HCT116 (cell line): Measurements from ENCODE around the gene CD1B. TPM values are rescaled to one million over a fixed set of nuclear protein-coding genes. Genes with fewer than 3 reads are reported as not detected.

Experiments
- ATAC-seq: fragments of 200-7000 bp; cut with Tn5 transposase; 2 replicates; pipeline ENCODE4 v1.9.1; 2020; ENCODE audit warnings: mild to moderate bottlenecking, moderate library complexity
- BruUV-seq: library from RNA; stranded (reverse); fragments of 400-500 nt; replicated peaks from 2 replicates; lab custom pipeline; 2021; lab: Mats Ljungman, UMichigan
- CTCF ChIA-PET: fragments of 300-600 bp; sonication (Branson Sonifier 250); formaldehyde crosslinking; loops from one replicate; lab custom pipeline; 2021; ENCODE audit warnings: antibody characterized with exemption; lab: Charles Lee
- POLR2A ChIA-PET: fragments of 300-600, 350-600 bp; sonication (Branson Sonifier 250); formaldehyde crosslinking; loops from one replicate; lab custom pipeline; 2021; ENCODE audit warnings: antibody characterized with exemption; lab: Charles Lee
- RAD21 ChIA-PET, 2 experiments: fragments of 300-600 bp; sonication (Branson Sonifier 250); formaldehyde crosslinking; loops; one replicate each; lab custom pipeline; 2023; ENCODE audit warnings: low total read pairs in 2 of 2; ENCODE audit not compliant: uncharacterized antibody in 2 of 2, unreplicated experiment in 2 of 2, low non-redundant PET in 1 of 2; lab: Charles Lee
- DNase-seq: peaks from one replicate; pipeline ENCODE4 v3.0.0-alpha.2; 2010; ENCODE audit warnings: low read depth, low spot score
- H2AFZ ChIP-seq: fragments of 200-600 bp; shearing (Covaris generic), sonication (generic); 2 replicates; pipeline ENCODE4 v1.6.1; 2017; ENCODE audit warnings: low read depth, mixed run types, mixed read lengths, antibody characterized with exemption, low read length; ENCODE audit not compliant: poor library complexity, severe bottlenecking
- H3K27ac ChIP-seq: 2 replicates; pipeline ENCODE4 v1.5.1; 2012; ENCODE audit warnings: low read depth, low read length
- H3K27me3 ChIP-seq: fragments of 200-600 bp; sonication (generic); 2 replicates; pipeline ENCODE4 v1.6.1; 2016; ENCODE audit warnings: mixed run types, low read length, mixed read lengths; ENCODE audit not compliant: insufficient read depth
- H3K36me3 ChIP-seq, 2 experiments: fragments of 200-500 bp in 1 of 2; fragments of 200-600 bp in 1 of 2; sonication (Bioruptor generic) in 1 of 2; sonication (generic) in 1 of 2; 2 replicates each; pipeline versions ENCODE4 v1.5.1 to v1.6.1; 2014 to 2016; ENCODE audit warnings: low read length in 2 of 2, inconsistent platforms in 1 of 2, mixed read lengths in 1 of 2, mixed run types in 1 of 2; ENCODE audit not compliant: insufficient read depth in 2 of 2, control insufficient read depth in 1 of 2
- H3K4me1 ChIP-seq, 2 experiments: fragments of 200-600 bp in 1 of 2; sonication (generic) in 1 of 2; 2 replicates each; pipeline versions ENCODE4 v1.5.1 to v1.6.1; 2012 to 2017; ENCODE audit warnings: low read length in 2 of 2, inconsistent platforms in 1 of 2, mild to moderate bottlenecking in 1 of 2, mixed read lengths in 1 of 2, mixed run types in 1 of 2, moderate library complexity in 1 of 2; ENCODE audit not compliant: insufficient read depth in 2 of 2, control insufficient read depth in 1 of 2
- H3K4me2 ChIP-seq: fragments of 200-600 bp; sonication (generic); 2 replicates; pipeline ENCODE4 v1.6.1; 2017; ENCODE audit warnings: mixed run types, low read length, mixed read lengths
- H3K4me3 ChIP-seq, 2 experiments: fragments of 200-600 bp in 1 of 2; sonication (generic) in 1 of 2; replicated peaks in 1 of 2; 2 replicates each; pipeline ENCODE4 v1.5.1; 2011 to 2016; ENCODE audit warnings: low read length in 2 of 2, control low read depth in 1 of 2, low read depth in 1 of 2, mild to moderate bottlenecking in 1 of 2, mixed read lengths in 1 of 2, mixed run types in 1 of 2
- H3K79me2 ChIP-seq: fragments of 200-600 bp; sonication (generic); 2 replicates; pipeline ENCODE4 v1.6.1; 2017; ENCODE audit warnings: mild to moderate bottlenecking, mixed run types, low read length, moderate library complexity, mixed read lengths; ENCODE audit not compliant: insufficient read depth
- H3K9ac ChIP-seq: fragments of 200-600 bp; sonication (generic); 2 replicates; pipeline ENCODE4 v1.6.1; 2016; ENCODE audit warnings: low read length, mixed read lengths
- H3K9me2 ChIP-seq: fragments of 200-600 bp; sonication (generic), shearing (Covaris generic); 2 replicates; pipeline ENCODE4 v1.6.1; 2017; ENCODE audit warnings: mixed run types, mild to moderate bottlenecking, moderate library complexity; ENCODE audit not compliant: insufficient read depth
- H3K9me3 ChIP-seq, 2 experiments: fragments of 200-500 bp in 1 of 2; fragments of 200-600 bp in 1 of 2; sonication (Bioruptor generic) in 1 of 2; sonication (generic) in 1 of 2; 2 replicates each; pipeline ENCODE4 v1.6.1; 2014 to 2017; ENCODE audit warnings: low read length in 2 of 2, mixed read lengths in 2 of 2, inconsistent platforms in 1 of 2, low read depth in 1 of 2, mild to moderate bottlenecking in 1 of 2, mixed run types in 1 of 2, moderate library complexity in 1 of 2; ENCODE audit not compliant: control insufficient read depth in 1 of 2, insufficient read depth in 1 of 2
- H4K20me1 ChIP-seq: fragments of 200-600 bp; sonication (generic), shearing (Covaris generic); 2 replicates; pipeline ENCODE4 v1.6.1; 2017; ENCODE audit warnings: mixed run types, mild to moderate bottlenecking, moderate library complexity; ENCODE audit not compliant: insufficient read depth
- CEBPB ChIP-seq: IDR thresholded peaks from 2 replicates; pipeline ENCODE4 v1.6.1; 2012; ENCODE audit warnings: low read depth
- ELF1 ChIP-seq: IDR thresholded peaks from 2 replicates; pipeline ENCODE4 v1.6.1; 2012; ENCODE audit warnings: low read depth, borderline replicate concordance
- EZH2 ChIP-seq: fragments of 200-600 bp; sonication (generic); IDR thresholded peaks from 2 replicates; pipeline ENCODE4 v1.6.1; 2017; ENCODE audit warnings: antibody characterized with exemption, mixed run types
- FOSL1 ChIP-seq: IDR thresholded peaks from 2 replicates; pipeline ENCODE4 v1.6.1; 2012; ENCODE audit warnings: low read depth
- POLR2AphosphoS5 ChIP-seq: IDR thresholded peaks from 2 replicates; pipeline ENCODE4 v1.6.1; 2011; ENCODE audit warnings: mild to moderate bottlenecking, low read depth, low read length, moderate library complexity
- SIN3A ChIP-seq: IDR thresholded peaks from 2 replicates; pipeline ENCODE4 v1.6.1; 2012; ENCODE audit warnings: low read depth
- SP1 ChIP-seq: IDR thresholded peaks from 2 replicates; pipeline ENCODE4 v1.6.1; 2012; ENCODE audit warnings: low read depth
- SRF ChIP-seq: IDR thresholded peaks from 2 replicates; pipeline ENCODE4 v1.6.1; 2012; ENCODE audit warnings: low read depth
- ZBTB33 ChIP-seq: IDR thresholded peaks from 2 replicates; pipeline ENCODE4 v1.6.1; 2011; ENCODE audit warnings: mild to moderate bottlenecking, low read length, moderate library complexity; ENCODE audit not compliant: insufficient replicate concordance; ENCODE audit errors: extremely low read depth
- ZNF274 ChIP-seq: fragments of 200-500 bp; sonication (Bioruptor generic); IDR thresholded peaks from 2 replicates; pipeline ENCODE4 v1.6.1; 2014; ENCODE audit warnings: mild to moderate bottlenecking, low read depth, low read length, inconsistent platforms
- intact Hi-C: fragments of 100-400 bp; cut with micrococcal nuclease; formaldehyde crosslinking; loops from 2 replicates; pipeline ENCODE4 v1.10.0; 2022
- total RNA-seq: library from RNA; stranded (reverse); gene quantifications from one replicate; pipeline ENCODE4 v1.2.1, GENCODE V29; 2021; ENCODE audit not compliant: unreplicated experiment

Gene CD1B
- total RNA-seq, 1 experiment from 2014 or later = not detected

DNA sequence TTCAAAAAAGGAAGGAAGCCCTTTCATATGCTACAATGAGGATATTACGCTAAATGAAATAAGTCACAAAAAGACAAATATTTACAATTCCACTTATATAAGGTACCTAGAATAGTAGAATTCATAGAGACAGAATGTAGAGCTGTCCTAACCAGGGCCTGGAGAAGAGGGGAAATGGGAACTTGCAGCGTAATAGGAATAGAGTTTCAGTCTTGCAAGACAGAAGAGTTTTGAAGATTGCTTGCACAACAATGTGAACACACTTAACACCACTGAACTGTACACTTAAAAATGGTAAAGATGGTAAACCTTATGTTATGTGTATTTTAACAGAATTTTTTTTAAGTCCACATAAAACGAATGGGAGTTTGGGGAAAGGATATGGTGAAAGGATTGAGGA lies 2.9 kb downstream of the CD1B start:
- RAD21 ChIA-PET = no interaction called here
- H3K36me3 ChIP-seq = no peaks in the 10 kb centered on the region
- intact Hi-C loops = loop anchor here (5.0 kb wide), 1 partner anchor 126 kb away; no protein-coding TSS in a partner anchor
- no peaks in the 10 kb centered on the region for H3K4me1 ChIP-seq
- no peak overlapping the region for H3K4me3 ChIP-seq
- H3K79me2 ChIP-seq = no peaks in the 10 kb centered on the region
- no TSS peak for BruUV-seq
- no peak for TF ChIP-seq SRF
- no peak for TF ChIP-seq FOSL1
- TF ChIP-seq POLR2AphosphoS5 = no peak
- no peak for TF ChIP-seq ELF1
- TF ChIP-seq ZBTB33 = no peak
- no peak for TF ChIP-seq SIN3A
- TF ChIP-seq SP1 = no peak
- no peak for TF ChIP-seq CEBPB
- TF ChIP-seq EZH2 = no peak
- TF ChIP-seq ZNF274 = no peak
- H3K27me3 ChIP-seq = peaks cover 21% of the 10 kb centered on the region
- H2AFZ ChIP-seq = no peak overlapping the region
- no peak for ATAC-seq
- POLR2A ChIA-PET = no interaction called here
- no peak for DNase-seq
- H3K9me2 ChIP-seq = no peaks in the 10 kb centered on the region
- no peak overlapping the region for H3K4me2 ChIP-seq
- no peaks in the 10 kb centered on the region for H3K9me3 ChIP-seq
- no peak overlapping the region for H3K9ac ChIP-seq
- no peaks in the 10 kb centered on the region for H4K20me1 ChIP-seq
- CTCF ChIA-PET = no interaction called here
- H3K27ac ChIP-seq = no peak overlapping the region
